H1 (cell line): ENCODE results near the gene SPC24. TPM values are rescaled to one million over a fixed set of nuclear protein-coding genes. Genes with fewer than 3 reads are reported as not detected.
A peak's percentile ranks its signal among the peaks of the same experiment; 100 is the strongest.

ENCODE experiments used
- CTCF ChIA-PET: fragments of 300-600 bp; sonication (Branson Sonifier 250); formaldehyde crosslinking; loops from one replicate; lab custom pipeline; 2021; ENCODE audit not compliant: partially characterized antibody; lab: Charles Lee
- POLR2A ChIA-PET: fragments of 300-600 bp; sonication (Branson Sonifier 250); formaldehyde crosslinking; loops from one replicate; lab custom pipeline; 2021; ENCODE audit warnings: inconsistent platforms; ENCODE audit not compliant: partially characterized antibody; lab: Charles Lee
- DNase-seq, 2 experiments: peaks; one replicate each; pipeline versions ENCODE4 v3.0.0 to v3.0.0-alpha.2; 2010 to 2022; ENCODE audit warnings: low spot score in 2 of 2, low read depth in 1 of 2, mixed read lengths in 1 of 2
- FAIRE-seq: peaks from 2 replicates; lab custom pipeline; 2011; peaks lifted over from hg19 to GRCh38; lab: Jason Lieb, UNC
- H2AFZ ChIP-seq: 2 replicates; pipeline ENCODE4 v1.8.1; 2012; ENCODE audit warnings: low read length, inconsistent platforms
- H2AK5ac ChIP-seq: 2 replicates; pipeline ENCODE4 v1.6.1; 2013; ENCODE audit warnings: low read depth, low read length
- H2BK120ac ChIP-seq: replicated peaks from 2 replicates; pipeline ENCODE3; 2013; ENCODE audit warnings: low read depth, low read length, inconsistent platforms
- H2BK12ac ChIP-seq: 2 replicates; pipeline ENCODE4 v1.6.1; 2013; ENCODE audit warnings: low read depth, low read length
- H2BK15ac ChIP-seq: 2 replicates; pipeline ENCODE4 v1.6.1; 2013; ENCODE audit warnings: low read length
- H2BK20ac ChIP-seq: 2 replicates; pipeline ENCODE4 v1.6.1; 2013; ENCODE audit warnings: low read length
- H2BK5ac ChIP-seq: 2 replicates; pipeline ENCODE4 v1.6.1; 2013; ENCODE audit warnings: low read depth, low read length
- H3K14ac ChIP-seq: 2 replicates; pipeline ENCODE4 v1.6.1; 2013; ENCODE audit warnings: inconsistent platforms; ENCODE audit not compliant: insufficient read length
- H3K18ac ChIP-seq: 2 replicates; pipeline ENCODE4 v1.6.1; 2013; ENCODE audit warnings: low read length; ENCODE audit errors: extremely low read depth
- H3K23ac ChIP-seq: 2 replicates; pipeline ENCODE4 v1.6.1; 2013; ENCODE audit warnings: inconsistent platforms; ENCODE audit not compliant: insufficient read length
- H3K23me2 ChIP-seq: 2 replicates; pipeline ENCODE4 v1.6.1; 2013; ENCODE audit warnings: low read depth, low read length
- H3K27ac ChIP-seq: 2 replicates; pipeline ENCODE4 v1.6.1; 2011; ENCODE audit warnings: low read depth, low read length, inconsistent platforms
- H3K27me3 ChIP-seq, 4 experiments: replicated peaks in 1 of 4; 1 replicate in 1 of 4; 2 replicates in 3 of 4; pipeline versions ENCODE4 v1.6.1 to v1.8.1; 2011 to 2013; ENCODE audit warnings: low read length in 3 of 4, mild to moderate bottlenecking in 3 of 4, inconsistent platforms in 2 of 4, mixed read lengths in 2 of 4, moderate library complexity in 1 of 4; ENCODE audit not compliant: control insufficient read depth in 3 of 4, insufficient read depth in 3 of 4; ENCODE audit errors: extremely low read depth in 1 of 4
- H3K36me3 ChIP-seq, 4 experiments: 2 replicates each; pipeline versions ENCODE4 v1.6.1 to v1.8.1; 2011 to 2013; ENCODE audit warnings: mild to moderate bottlenecking in 4 of 4, low read length in 3 of 4, moderate library complexity in 2 of 4, control low read depth in 1 of 4, inconsistent platforms in 1 of 4; ENCODE audit not compliant: insufficient read depth in 4 of 4, control insufficient read depth in 2 of 4
- H3K4ac ChIP-seq: replicated peaks from 2 replicates; pipeline ENCODE3; 2013; ENCODE audit warnings: low read length, low read depth, mixed read lengths, inconsistent platforms; ENCODE audit not compliant: insufficient read length
- H3K4me1 ChIP-seq, 4 experiments: replicated peaks in 1 of 4; 1 replicate in 1 of 4; 2 replicates in 3 of 4; pipeline versions ENCODE4 v1.6.1 to v1.8.1; 2011 to 2013; ENCODE audit warnings: low read length in 3 of 4, inconsistent platforms in 2 of 4, mixed read lengths in 1 of 4; ENCODE audit not compliant: insufficient read depth in 4 of 4, control insufficient read depth in 3 of 4
- H3K4me2 ChIP-seq, 2 experiments: 2 replicates each; pipeline versions ENCODE4 v1.6.1 to v1.8.1; 2011 to 2013; ENCODE audit warnings: low read depth in 2 of 2, low read length in 2 of 2, control low read depth in 1 of 2, inconsistent platforms in 1 of 2, mild to moderate bottlenecking in 1 of 2; ENCODE audit not compliant: insufficient read depth in 1 of 2
- H3K4me3 ChIP-seq, 4 experiments: fragments of 200-600, 300-600 bp in 1 of 4; sonication (generic), shearing (Covaris generic), sonication (Bioruptor Twin) in 1 of 4; 2 replicates each; pipeline versions ENCODE4 v1.5.1 to v1.8.1; 2011 to 2016; ENCODE audit warnings: low read length in 4 of 4, low read depth in 3 of 4, control low read depth in 2 of 4, inconsistent platforms in 2 of 4, mild to moderate bottlenecking in 2 of 4, mixed read lengths in 1 of 4, moderate library complexity in 1 of 4; ENCODE audit not compliant: insufficient read depth in 2 of 4; ENCODE audit errors: extremely low read depth in 1 of 4
- H3K56ac ChIP-seq: replicated peaks from 2 replicates; pipeline ENCODE3; 2013; ENCODE audit warnings: low read depth, mild to moderate bottlenecking, mixed read lengths, low read length, inconsistent platforms; ENCODE audit not compliant: insufficient read length
- H3K79me1 ChIP-seq: 2 replicates; pipeline ENCODE4 v1.6.1; 2013; ENCODE audit warnings: low read depth, low read length, control low read depth
- H3K79me2 ChIP-seq, 2 experiments: 2 replicates each; pipeline versions ENCODE4 v1.6.1 to v1.8.1; 2012 to 2013; ENCODE audit warnings: low read length in 2 of 2, mild to moderate bottlenecking in 2 of 2, inconsistent platforms in 1 of 2; ENCODE audit not compliant: insufficient read depth in 2 of 2, control insufficient read depth in 1 of 2
- H3K9ac ChIP-seq, 4 experiments: replicated peaks in 1 of 4; 1 replicate in 1 of 4; 2 replicates in 3 of 4; pipeline versions ENCODE4 v1.6.1 to v1.8.1; 2011 to 2013; ENCODE audit warnings: low read depth in 3 of 4, low read length in 3 of 4, control low read depth in 2 of 4, mild to moderate bottlenecking in 2 of 4, moderate library complexity in 2 of 4, inconsistent platforms in 1 of 4; ENCODE audit errors: extremely low read depth in 1 of 4
- H3K9me3 ChIP-seq, 2 experiments: 2 replicates each; pipeline versions ENCODE4 v1.6.1 to v1.8.1; 2012 to 2013; ENCODE audit warnings: mild to moderate bottlenecking in 2 of 2, moderate library complexity in 2 of 2, control low read depth in 1 of 2, inconsistent platforms in 1 of 2, low read depth in 1 of 2, low read length in 1 of 2, mixed read lengths in 1 of 2; ENCODE audit not compliant: insufficient read depth in 2 of 2
- H4K20me1 ChIP-seq, 2 experiments: replicated peaks in 1 of 2; 2 replicates each; pipeline versions ENCODE3 to v1.8.1; 2011 to 2013; ENCODE audit warnings: inconsistent platforms in 2 of 2, low read length in 2 of 2, mild to moderate bottlenecking in 1 of 2; ENCODE audit not compliant: insufficient read depth in 2 of 2, control insufficient read depth in 1 of 2
- H4K5ac ChIP-seq: 2 replicates; pipeline ENCODE4 v1.6.1; 2013; ENCODE audit warnings: low read length, low read depth, mixed read lengths, inconsistent platforms; ENCODE audit not compliant: insufficient read length
- H4K8ac ChIP-seq: 2 replicates; pipeline ENCODE4 v1.8.0; 2013; ENCODE audit warnings: mild to moderate bottlenecking, moderate library complexity, low read length, inconsistent platforms; ENCODE audit not compliant: insufficient read depth; ENCODE audit errors: extremely low read depth
- H4K91ac ChIP-seq: replicated peaks from 2 replicates; pipeline ENCODE3; 2013; ENCODE audit warnings: low read length, mixed read lengths, inconsistent platforms; ENCODE audit not compliant: insufficient read length
- ATF2 ChIP-seq: IDR thresholded peaks from 2 replicates; pipeline ENCODE4 v1.6.1; 2012; ENCODE audit warnings: low read length, inconsistent platforms
- CEBPB ChIP-seq: IDR thresholded peaks from 2 replicates; pipeline ENCODE4 v1.6.1; 2012; ENCODE audit warnings: low read depth, low read length
- GABPA ChIP-seq: IDR thresholded peaks from 2 replicates; pipeline ENCODE4 v1.6.1; 2011; ENCODE audit warnings: mild to moderate bottlenecking, low read length, moderate library complexity, borderline replicate concordance; ENCODE audit not compliant: insufficient read depth
- GTF2F1 ChIP-seq: IDR thresholded peaks from 2 replicates; pipeline ENCODE4 v1.6.1; 2012; ENCODE audit warnings: low read depth, low read length, improper control_type of control experiment, borderline replicate concordance
- POLR2A ChIP-seq, 2 experiments: IDR thresholded peaks; 1 replicate in 1 of 2; 2 replicates in 1 of 2; pipeline ENCODE4 v1.6.1; 2011; ENCODE audit warnings: low read depth in 2 of 2, low read length in 2 of 2, mild to moderate bottlenecking in 2 of 2; ENCODE audit errors: control extremely low read depth in 1 of 2
- POLR2AphosphoS5 ChIP-seq: IDR thresholded peaks from 2 replicates; pipeline ENCODE4 v1.6.1; 2011; ENCODE audit warnings: low read depth, low read length
- SIN3A ChIP-seq, 2 experiments: IDR thresholded peaks in 1 of 2; conservative IDR thresholded peaks in 1 of 2; 2 replicates each; pipeline ENCODE4 v1.6.1; 2011 to 2012; ENCODE audit warnings: low read length in 2 of 2, improper control_type of control experiment in 1 of 2, low read depth in 1 of 2, mild to moderate bottlenecking in 1 of 2
- SIX5 ChIP-seq: IDR thresholded peaks from 2 replicates; pipeline ENCODE4 v1.6.1; 2011; ENCODE audit warnings: mild to moderate bottlenecking, low read depth, low read length
- SP2 ChIP-seq: IDR thresholded peaks from 2 replicates; pipeline ENCODE4 v1.6.1; 2012; ENCODE audit warnings: mild to moderate bottlenecking, low read length, inconsistent platforms
- SUZ12 ChIP-seq: fragments of 200-600 bp; sonication (generic); IDR thresholded peaks from 2 replicates; pipeline ENCODE4 v1.6.1; 2012; ENCODE audit warnings: mild to moderate bottlenecking, inconsistent platforms, low read length, moderate library complexity, mixed read lengths
- TAF7 ChIP-seq: optimal IDR thresholded peaks from 2 replicates; pipeline ENCODE3; 2011; ENCODE audit warnings: low read depth, mild to moderate bottlenecking, inconsistent platforms, low read length, moderate library complexity, borderline replicate concordance
- TBP ChIP-seq: IDR thresholded peaks from 2 replicates; pipeline ENCODE4 v1.6.1; 2011; ENCODE audit warnings: low read depth, low read length, improper control_type of control experiment
- ZNF274 ChIP-seq: IDR thresholded peaks from 2 replicates; pipeline ENCODE4 v1.7.0; 2012; ENCODE audit warnings: low read length, borderline replicate concordance; ENCODE audit errors: extremely low read depth
- WGBS, 2 experiments: shearing (Covaris generic) in 1 of 2; methylation state at CpG; one replicate each; pipeline versions ENCODE4 v1.1.6 to v1.1.7; 2013 to 2015; ENCODE audit warnings: low lambda C conversion rate in 2 of 2, mixed read lengths in 2 of 2, inconsistent platforms in 1 of 2, low coverage in 1 of 2, missing lambda C conversion rate in 1 of 2; ENCODE audit not compliant: insufficient replicate concordance in 2 of 2, insufficient coverage in 1 of 2, insufficient read length in 1 of 2; ENCODE audit errors: extremely low coverage in 1 of 2, missing lambda C conversion rate in 1 of 2; 5-methylcytosine and 5-hydroxymethylcytosine counted together
- polyA plus RNA-seq, 7 experiments: library from polyadenylated mRNA; depleted of rRNA in 3 of 7; stranded (reverse) in 5 of 7; unstranded in 2 of 7; fragments of >200 nt in 5 of 7; fragments of 200-250 nt in 2 of 7; gene quantifications; 1 replicate in 5 of 7; 2 replicates in 1 of 7; 4 replicates in 1 of 7; pipeline versions ENCODE4 v1.2.1 to v1.2.3, GENCODE V29; 2011 to 2013; ENCODE audit warnings: missing spikeins in 2 of 7, mixed read lengths in 2 of 7
- total RNA-seq: library from RNA; stranded (reverse); fragmentation: NEBNext Ultra II Directional; extraction: Animal tissue kit (Norgen Biotek cat#: 25700); gene quantifications from 2 replicates; pipeline ENCODE4 v1.2.1, GENCODE V29; 2021

Gene SPC24
- total and polyA plus RNA-seq, 2 of the 8 experiments (the other 6 are each of a cell fraction or from before 2014, with no cell fraction given) = 17.7 to 42.4 TPM

GRCh38 chr19:11116507-11116906, 39.1 kb downstream of the SPC24 start:
- H2AK5ac ChIP-seq = no peak overlapping the region
- H3K56ac ChIP-seq = no peak overlapping the region
- H3K27me3 ChIP-seq = no peaks in the 10 kb centered on the region
- FAIRE-seq (no peak), DNase-seq (no peak)
- H3K23ac ChIP-seq = no peak overlapping the region
- H3K27ac ChIP-seq = no peak overlapping the region
- H3K4ac ChIP-seq = no peak overlapping the region
- no peak overlapping the region for H3K18ac ChIP-seq
- no peak overlapping the region for H2BK5ac ChIP-seq
- H4K8ac ChIP-seq = no peak overlapping the region
- CTCF ChIA-PET = interaction anchor here (1.1 to 1.9 kb wide), 3 partner anchors 9 to 81 kb away, joined by 3 to 15 read pairs (median 4); no protein-coding TSS in a partner anchor
- peaks cover 58 to 95% (median 85%) of the 10 kb centered on the region in 4 experiments for H3K36me3 ChIP-seq
- no peaks in the 10 kb centered on the region for H3K4me1 ChIP-seq
- no peak overlapping the region for H4K91ac ChIP-seq
- TF ChIP-seq ATF2 (no peak), SIN3A (conservative IDR thresholded peaks at IDR 0.05 in 1 of 2, IDR thresholded peaks at IDR 0.05 in 1 of 2; ENCODE audit: low read depth in 1 of 2, low read length in 2 of 2) (no peak), GABPA (no peak), CEBPB (no peak), POLR2AphosphoS5 (0 out of 2 replicates have a peak, but pooled peaks have one; percentile 7), POLR2A (IDR thresholded peaks at IDR 0.05; ENCODE audit: control extremely low read depth in 1 of 2, low read depth in 2 of 2, low read length in 2 of 2) (0 out of 3 replicates have a peak, but pooled peaks of 1 of the 2 experiments have one; percentile 13), GTF2F1 (no peak), SP2 (no peak), ZNF274 (no peak), TAF7 (no peak), SIX5 (no peak), TBP (no peak), SUZ12 (no peak)
- no peaks in the 10 kb centered on the region; the same call in 1 of the 2 replicates for H3K79me1 ChIP-seq
- no peak overlapping the region for H2BK12ac ChIP-seq
- peaks cover 10 to 25% of the 10 kb centered on the region in 2 experiments for H4K20me1 ChIP-seq
- H3K23me2 ChIP-seq = no peaks in the 10 kb centered on the region
- 93% methylated on average over 9 of the region's 9 CpGs; no CpG with 5 or more reads in 1 of the 2 experiments for WGBS, 2 experiments
- H3K9me3 ChIP-seq = no peaks in the 10 kb centered on the region
- H2BK120ac ChIP-seq = no peak overlapping the region
- H3K4me3 ChIP-seq = no peak overlapping the region
- H3K14ac ChIP-seq = no peak overlapping the region
- no peak overlapping the region for H3K4me2 ChIP-seq
- no peak overlapping the region for H4K5ac ChIP-seq
- H2AFZ ChIP-seq = no peak overlapping the region
- no peak overlapping the region for H2BK15ac ChIP-seq
- no peak overlapping the region for H2BK20ac ChIP-seq
- no peak overlapping the region for H3K9ac ChIP-seq
- POLR2A ChIA-PET = no interaction called here
- H3K79me2 ChIP-seq = no peaks in the 10 kb centered on the region; a peak in 1 of 4 replicates
